ENCODE results near the gene SLC9A5. TPM values are rescaled to one million over a fixed set of nuclear protein-coding genes. Genes with fewer than 3 reads are reported as not detected.

SLC9A5 gene
- total RNA-seq, 1 experiment from 2014 or later = 10.3 TPM

- TF ChIP-seq E2F4 (CRISPR knock-in tag; IDR thresholded peaks at IDR 0.05; ENCODE audit: borderline replicate concordance, low read depth) = peak; percentile 72; the same call in 1 of the 2 replicates
- TF ChIP-seq ZNF317 (CRISPR knock-in tag; IDR thresholded peaks at IDR 0.05; ENCODE audit: borderline replicate concordance, low read depth) = peak; percentile 57; the same call in 1 of the 2 replicates
- no peak for TF ChIP-seq RORB (CRISPR knock-in tag; IDR thresholded peaks at IDR 0.05)
- peak; percentile 87 for TF ChIP-seq ATF1 (CRISPR knock-in tag; IDR thresholded peaks at IDR 0.05)
- TF ChIP-seq CBFB (CRISPR knock-in tag; IDR thresholded peaks at IDR 0.05; ENCODE audit: low read depth) = 0 out of 2 replicates have a peak, but pooled peaks have one; percentile 55
- TF ChIP-seq IRF2 (CRISPR knock-in tag; IDR thresholded peaks at IDR 0.05; ENCODE audit: borderline replicate concordance, low read depth) = no peak; the same call in 1 of the 2 replicates
- TF ChIP-seq GABPB1 (CRISPR knock-in tag; IDR thresholded peaks at IDR 0.05) = peak; percentile 61; the same call in 1 of the 2 replicates
- TF ChIP-seq PRDM15 (CRISPR knock-in tag; IDR thresholded peaks at IDR 0.05) = no peak
- TF ChIP-seq CREM (CRISPR knock-in tag; IDR thresholded peaks at IDR 0.05) = peak; percentile 80
- 0 out of 2 replicates have a peak, but pooled peaks have one; percentile 36 for TF ChIP-seq SMAD3 (CRISPR knock-in tag; IDR thresholded peaks at IDR 0.05; ENCODE audit: borderline replicate concordance)
- TF ChIP-seq ZBTB21 (CRISPR knock-in tag; IDR thresholded peaks at IDR 0.05; ENCODE audit: borderline replicate concordance) = peak; percentile 77; the same call in 1 of the 2 replicates
- TF ChIP-seq MLX (CRISPR knock-in tag; IDR thresholded peaks at IDR 0.05) = 0 out of 2 replicates have a peak, but pooled peaks have one; percentile 87
- TF ChIP-seq ZNF232 (CRISPR knock-in tag; IDR thresholded peaks at IDR 0.05) = peak; percentile 92; the same call in 1 of the 2 replicates
- TF ChIP-seq TEAD1 (CRISPR knock-in tag; IDR thresholded peaks at IDR 0.05) = peak; percentile 91
- peak; percentile 92 for TF ChIP-seq MAX (CRISPR knock-in tag; IDR thresholded peaks at IDR 0.05)
- TF ChIP-seq ELF4 (CRISPR knock-in tag; IDR thresholded peaks at IDR 0.05; ENCODE audit: low read depth) = peak; percentile 88
- peak; percentile 65 for TF ChIP-seq USF1 (CRISPR knock-in tag; IDR thresholded peaks at IDR 0.05)
- peak; percentile 66; the same call in 1 of the 2 replicates for TF ChIP-seq SMAD4 (CRISPR knock-in tag; IDR thresholded peaks at IDR 0.05)
- no peak for TF ChIP-seq ATF6 (CRISPR knock-in tag; IDR thresholded peaks at IDR 0.05)
- TF ChIP-seq MYBL2 (CRISPR knock-in tag; IDR thresholded peaks at IDR 0.05) = peak; percentile 79
- peak; percentile 89 for TF ChIP-seq ETV6 (CRISPR knock-in tag; IDR thresholded peaks at IDR 0.05)
Observed at GRCh38 chr16:67279296-67280089, 30.7 kb downstream of the SLC9A5 start, which contains the start of gene PLEKHG4 (continued).

All from WTC11 (cell line).